Non-pigmented ciliary epithelial cell (primary cell): ENCODE measurements around the gene SNX15.
A peak's percentile ranks its signal among the peaks of the same experiment; 100 is the strongest.
"Not testable (repeated sequence)": the region's sequence is repeated elsewhere in the genome, so short reads cannot be mapped to it uniquely, and the experiment has no call there.

Experiments
- DNase-seq: peaks from one replicate; pipeline ENCODE4 v3.0.0-alpha.2; 2010; ENCODE audit warnings: low read depth

The SNX15 gene, protein sequence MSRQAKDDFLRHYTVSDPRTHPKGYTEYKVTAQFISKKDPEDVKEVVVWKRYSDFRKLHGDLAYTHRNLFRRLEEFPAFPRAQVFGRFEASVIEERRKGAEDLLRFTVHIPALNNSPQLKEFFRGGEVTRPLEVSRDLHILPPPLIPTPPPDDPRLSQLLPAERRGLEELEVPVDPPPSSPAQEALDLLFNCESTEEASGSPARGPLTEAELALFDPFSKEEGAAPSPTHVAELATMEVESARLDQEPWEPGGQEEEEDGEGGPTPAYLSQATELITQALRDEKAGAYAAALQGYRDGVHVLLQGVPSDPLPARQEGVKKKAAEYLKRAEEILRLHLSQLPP

DNA sequence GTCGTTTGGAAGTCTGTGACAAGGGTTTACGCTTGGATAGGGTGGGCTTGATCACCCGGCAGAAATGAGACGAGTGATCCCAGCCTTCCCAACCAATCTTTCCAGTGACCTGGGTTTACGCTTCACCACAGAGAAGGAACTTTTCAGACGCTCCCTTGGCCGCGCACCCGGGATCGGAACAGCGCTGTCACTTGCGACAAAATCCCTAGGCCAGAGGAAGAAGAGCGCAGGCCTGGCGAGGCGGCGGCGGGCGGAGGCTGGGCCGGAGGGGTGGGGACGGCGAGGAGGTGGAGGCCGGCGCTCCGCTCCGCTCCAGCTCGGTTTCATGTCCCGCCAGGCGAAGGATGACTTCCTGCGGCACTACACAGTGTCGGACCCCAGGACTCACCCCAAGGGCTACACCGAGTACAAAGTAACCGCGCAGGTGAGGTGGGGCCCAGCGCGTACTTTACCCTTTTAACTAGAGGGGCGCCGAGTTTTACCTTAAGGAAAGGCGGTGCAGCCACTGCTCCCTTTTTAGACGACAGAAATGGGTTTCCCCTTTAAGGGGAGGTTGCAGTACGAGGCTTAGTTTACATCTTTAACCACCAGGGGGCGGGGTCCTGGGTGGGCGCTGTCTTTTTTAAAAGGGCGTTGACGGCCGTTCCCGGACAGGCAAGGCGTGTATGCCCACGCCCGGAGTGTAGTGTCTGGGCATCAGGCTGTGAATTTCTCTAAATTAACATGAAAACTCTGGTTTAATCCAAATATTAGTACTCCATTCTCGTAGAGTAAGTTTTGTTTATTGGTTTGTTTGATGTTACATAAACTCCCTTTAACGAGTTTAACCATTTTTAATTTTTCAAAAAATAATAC lies at the start of gene SNX15:
SNX15 (plus strand) TSS at position 227 of the 855 bp plus-strand sequence; CDS start at position 326, 99 bp downstream.
- DNase-seq = peak; percentile 76

DNA sequence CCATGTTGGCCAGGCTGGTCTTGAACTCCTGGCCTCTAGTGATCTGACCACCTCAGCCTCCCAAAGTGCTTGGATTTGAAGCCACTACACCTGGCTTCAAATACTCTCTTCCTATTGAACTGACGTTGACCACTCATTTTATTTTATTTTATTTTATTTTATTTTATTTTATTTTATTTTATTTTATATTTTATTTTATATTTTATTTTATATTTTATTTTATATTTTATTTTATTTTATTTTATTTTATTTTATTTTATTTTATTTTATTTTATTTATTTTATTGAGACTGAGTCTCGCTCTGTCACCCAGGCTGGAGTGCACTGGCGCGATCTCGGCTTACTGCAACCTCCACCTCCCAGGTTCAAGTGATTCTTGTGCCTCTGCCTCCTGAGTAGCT lies 43.9 kb upstream of the SNX15 start:
- DNase-seq = not testable (repeated sequence)

DNA sequence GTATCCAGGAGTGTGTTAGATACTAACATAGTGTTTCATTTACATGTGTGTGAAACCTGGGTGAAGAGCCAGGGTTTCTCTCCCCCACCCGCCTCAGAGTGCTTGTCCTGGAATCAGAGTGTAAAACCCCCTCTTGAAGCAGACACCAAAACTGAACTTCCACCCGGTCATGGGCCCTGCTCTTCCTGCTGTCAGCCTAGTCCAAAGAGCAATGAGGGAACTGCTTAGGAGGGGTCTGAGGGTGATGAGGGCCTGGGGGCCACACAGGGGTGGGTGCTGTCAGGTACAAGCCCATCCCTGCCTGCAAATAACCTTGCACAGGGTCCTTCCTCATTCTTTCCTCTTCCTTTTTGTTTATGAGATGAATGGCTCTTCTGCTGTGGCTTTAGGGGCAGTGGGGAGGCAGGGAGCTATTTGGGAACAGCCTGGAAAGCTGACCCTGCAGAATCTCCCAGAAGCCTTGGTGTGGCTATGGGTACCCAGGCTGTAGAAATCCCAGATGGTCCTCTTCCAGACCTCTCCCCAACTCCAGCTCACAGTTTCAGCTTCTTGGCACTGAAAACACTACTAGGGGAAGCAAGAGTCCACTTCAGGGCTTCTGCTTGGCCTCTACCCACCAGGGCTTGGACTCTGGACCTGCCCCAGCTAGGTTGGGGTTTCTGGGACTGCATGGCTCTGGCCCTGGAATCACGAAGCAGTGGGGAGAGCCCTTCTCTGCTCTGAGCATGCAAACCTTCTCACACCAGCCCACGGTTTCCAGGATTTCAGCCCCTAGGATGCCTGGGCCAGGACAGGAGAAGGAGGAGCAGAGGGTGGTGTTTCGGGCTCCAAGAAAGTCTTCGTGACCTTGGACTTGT lies 39.0 kb upstream of the SNX15 start:
- DNase-seq = no peak

DNA sequence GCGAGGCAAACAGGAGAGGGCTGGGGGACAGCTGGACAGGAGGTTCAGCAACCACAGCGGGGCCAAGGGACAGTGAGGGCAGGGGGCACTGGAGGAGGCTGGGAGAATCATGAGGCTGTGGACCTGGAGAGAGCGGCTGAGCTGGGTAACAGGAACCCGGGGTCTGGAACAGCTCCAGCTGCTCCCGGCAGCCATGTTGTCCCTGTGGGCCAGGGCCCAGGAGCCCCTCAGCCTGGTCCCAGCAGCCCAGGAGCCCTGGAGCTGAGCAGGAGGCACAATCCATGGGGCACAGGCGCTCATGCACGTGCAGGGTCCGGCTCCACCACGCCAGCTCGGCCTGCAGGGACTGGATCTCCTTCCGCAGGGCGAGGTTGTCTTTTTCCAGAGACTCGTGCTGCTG lies 37.8 kb upstream of the SNX15 start:
- no peak for DNase-seq

DNA sequence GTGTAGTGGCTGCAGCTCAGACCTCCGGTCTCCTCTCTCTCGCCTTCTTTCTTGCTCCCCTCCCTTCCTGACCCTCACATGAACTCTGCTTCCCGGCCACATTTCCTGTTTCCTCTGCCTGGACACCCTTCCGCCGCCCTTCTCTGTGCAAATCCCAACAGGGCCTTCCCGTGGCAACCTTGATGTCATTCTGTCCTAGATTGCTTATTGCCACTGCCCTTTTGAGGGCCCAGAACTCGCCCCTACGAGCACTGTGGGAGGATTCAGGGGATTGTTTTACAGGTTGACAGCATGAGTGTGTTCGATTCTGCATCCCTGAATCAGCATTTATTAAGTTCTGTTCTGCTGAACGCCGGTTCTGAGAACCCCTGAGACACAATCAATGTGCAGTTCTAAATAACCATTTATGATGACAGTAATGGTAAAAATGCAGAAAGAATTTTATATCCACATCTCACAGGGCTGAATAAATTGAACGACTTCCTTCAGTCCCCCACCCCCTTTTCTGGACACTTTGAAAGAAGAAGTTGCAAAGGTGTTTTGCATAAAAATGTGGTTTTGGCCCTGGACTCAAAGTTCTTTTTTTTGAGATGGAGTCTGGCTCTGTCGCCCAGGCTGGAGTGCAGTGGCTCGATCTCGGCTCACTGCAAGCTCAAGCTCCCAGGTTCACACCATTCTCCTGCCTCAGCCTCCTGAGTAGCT lies 36.9 kb upstream of the SNX15 start:
- no peak for DNase-seq

DNA sequence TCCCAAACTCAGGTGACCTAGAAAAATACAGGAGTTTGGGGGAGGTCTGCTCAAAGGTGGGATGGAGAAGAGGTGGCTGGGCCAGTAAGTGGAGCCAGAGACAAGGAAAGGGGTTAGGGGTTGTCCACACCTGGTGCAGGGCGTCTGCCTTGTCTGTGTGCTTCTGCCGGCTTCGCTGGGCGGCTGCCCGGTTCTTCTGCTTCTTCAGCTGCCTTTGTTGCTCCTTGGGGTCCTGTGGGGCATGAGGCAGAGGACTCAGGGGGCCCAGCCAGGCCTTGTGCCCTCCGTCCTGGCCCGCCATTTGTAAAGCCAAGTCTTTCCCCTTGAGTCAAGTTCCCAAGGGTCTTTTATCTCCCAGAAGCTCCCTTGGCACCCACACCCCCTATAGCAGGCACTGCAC lies 32.9 kb upstream of the SNX15 start:
- no peak for DNase-seq

DNA sequence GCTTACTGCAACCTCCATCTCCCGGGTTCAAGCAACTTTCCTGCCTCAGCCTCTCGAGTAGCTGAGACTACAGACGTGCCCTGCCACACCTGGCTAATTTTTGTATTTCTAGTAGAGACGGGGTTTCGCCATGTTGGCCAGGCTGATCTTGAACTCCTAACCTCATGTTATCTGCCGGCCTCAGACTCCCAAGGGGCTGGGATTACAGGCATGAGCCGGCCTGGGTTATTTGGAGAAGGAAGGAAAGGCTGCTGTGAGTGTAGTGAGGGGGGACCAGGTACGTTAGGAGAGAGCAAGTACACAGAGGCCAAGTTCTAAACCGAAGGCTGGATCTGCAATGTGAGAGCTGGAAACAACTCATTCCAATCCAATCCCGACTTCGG lies 30.9 kb upstream of the SNX15 start:
- no peak for DNase-seq

DNA sequence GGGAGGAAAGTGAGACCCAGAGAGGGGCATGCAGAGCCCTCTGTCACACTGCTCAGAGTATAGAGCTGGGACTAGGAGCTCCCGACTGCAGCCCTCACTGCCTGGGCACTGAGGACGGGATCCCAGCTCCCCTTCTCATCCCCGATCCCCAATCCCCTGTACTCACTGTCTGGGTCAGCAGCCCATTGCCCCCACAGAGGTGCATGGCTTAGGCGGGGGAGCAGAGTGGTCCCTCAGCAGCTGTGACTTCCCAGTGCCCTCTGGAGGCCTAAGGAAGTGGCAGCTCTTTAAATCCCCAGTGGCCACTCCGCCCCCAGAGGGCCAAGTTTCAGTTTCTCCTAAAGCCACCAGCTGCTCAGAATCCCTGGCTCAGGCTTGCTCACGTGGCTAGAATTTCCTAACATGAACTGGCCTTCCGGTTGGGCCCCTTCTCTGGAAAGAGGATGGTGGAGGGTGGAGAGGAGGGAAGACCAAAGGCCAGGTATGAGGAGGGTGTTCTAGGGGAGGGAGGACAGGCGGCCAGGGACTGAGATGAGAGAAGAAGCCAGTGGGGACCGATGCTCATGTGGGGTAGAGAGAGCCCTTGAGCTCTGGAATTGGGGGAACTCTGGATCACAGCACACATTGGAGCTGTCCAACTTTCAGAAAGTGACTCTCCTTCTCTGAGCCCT lies 30.4 kb upstream of the SNX15 start, which contains the start of gene BATF2:
BATF2 (minus strand) TSS at position 262 of the 671 bp plus-strand sequence; CDS start at position 205, 57 bp downstream.
- no peak for DNase-seq

DNA sequence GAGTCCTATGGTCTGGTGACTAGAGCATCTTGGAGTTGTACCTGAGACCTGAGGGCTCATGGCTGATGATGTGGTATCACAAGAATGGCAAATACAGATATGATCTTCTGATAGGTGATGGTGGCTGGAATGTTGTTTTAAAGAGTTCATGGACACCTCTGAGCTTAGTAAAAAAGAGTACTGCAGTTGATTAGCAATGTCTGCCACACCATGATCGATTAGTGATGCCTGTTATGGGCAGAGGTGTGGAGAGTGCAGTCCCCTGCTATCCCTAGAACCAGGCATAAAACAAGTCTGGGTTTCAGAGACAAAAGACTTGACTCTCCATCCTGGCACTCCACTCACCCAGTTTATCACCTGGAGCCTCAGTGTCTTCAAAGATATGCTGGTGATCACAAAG lies 29.1 kb upstream of the SNX15 start:
- no peak for DNase-seq

DNA sequence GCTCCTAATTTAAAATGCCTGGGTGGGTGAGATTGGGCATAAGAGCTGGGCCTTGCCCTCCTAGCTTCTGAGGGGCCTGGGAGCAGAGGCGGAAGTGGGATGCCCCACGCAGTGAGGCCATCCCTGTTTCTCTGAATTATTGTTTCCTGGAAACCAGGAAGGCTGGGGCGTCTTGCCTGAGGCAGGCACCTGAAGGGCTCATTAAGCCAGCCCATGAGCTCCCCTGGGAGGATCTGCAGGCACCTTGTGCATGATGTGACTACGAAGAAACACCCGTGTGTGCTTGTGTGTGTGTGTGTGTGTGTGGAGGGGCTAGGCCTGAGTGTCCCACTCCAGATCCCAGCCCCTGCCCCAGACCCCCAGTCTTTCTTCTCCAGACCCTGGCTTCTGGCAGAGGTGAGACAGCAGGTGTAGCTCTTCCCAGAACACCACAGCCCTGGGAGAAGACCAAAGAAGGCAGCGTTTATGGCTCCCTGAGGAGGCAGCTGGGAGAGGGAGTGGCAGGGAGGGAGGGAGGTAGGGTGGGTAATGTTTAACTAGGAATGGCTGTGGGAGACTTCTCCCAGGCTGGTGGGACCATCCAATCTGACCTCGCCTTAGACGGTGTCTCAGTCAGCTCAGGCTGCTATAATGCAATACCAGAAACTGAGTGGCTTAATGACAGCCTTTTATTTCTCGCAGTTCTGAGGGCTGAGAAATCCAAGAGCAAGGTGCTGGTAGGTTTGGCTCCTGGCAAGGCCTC lies 28.4 kb upstream of the SNX15 start:
- no peak for DNase-seq

DNA sequence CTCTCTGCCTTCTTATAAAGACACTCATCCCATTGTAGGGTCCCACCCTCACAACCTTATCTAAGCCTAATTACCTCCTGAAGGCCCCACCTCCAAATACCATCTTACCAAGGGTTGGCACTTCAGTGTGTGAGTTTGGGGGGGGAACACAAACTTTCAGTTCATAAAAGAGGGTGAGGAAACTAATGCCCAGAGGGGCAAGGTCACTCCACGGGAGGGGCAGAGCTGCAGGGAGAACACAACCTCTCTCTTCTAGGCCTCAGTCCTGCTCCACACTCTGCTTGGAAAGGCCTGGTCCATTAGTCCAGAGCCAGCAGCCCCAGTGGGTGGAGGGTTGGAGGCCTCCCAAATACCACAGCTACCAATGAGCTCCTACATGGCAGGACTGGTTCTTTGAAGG lies 27.8 kb upstream of the SNX15 start:
- DNase-seq = no peak

DNA sequence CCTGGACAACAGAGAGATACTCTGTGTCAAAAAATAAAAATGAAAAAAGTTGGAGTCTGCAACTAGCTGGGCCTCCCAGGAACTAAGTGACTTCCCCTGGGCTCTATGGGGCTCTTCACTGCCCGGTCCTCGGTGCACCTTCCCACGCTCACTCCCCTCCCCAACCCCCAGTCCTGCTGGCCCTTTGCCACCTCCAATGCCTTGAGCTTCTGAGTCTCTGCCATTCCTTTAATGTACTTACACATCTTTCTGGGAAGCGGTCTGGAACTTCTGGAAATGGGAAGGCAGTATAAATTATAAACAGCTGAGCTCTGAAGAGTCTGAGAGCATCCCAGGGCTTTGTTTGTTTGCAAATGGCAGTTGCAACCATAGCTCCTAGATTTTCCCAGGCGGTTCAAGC lies 24.5 kb upstream of the SNX15 start:
- DNase-seq = no peak

DNA sequence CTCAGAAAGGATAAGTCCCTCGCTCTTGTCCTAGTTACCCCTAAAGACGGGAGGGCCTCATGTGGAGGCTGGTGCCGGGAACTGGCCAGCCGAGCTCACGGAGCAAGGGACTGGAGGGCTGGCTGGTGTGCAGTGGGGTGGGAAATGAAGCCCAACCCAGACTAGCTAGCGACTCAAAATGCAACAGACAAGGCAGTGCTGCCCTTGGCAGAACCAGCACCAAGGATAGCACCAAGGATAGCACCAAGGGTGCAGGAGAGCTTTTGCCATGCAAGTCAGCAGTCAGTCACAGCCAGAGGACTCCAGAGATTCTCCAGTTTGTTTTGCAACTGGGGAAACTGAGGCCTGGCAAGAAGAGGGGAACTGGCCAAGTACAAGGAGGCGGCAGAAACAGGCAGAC lies 24.0 kb upstream of the SNX15 start:
- DNase-seq = no peak

DNA sequence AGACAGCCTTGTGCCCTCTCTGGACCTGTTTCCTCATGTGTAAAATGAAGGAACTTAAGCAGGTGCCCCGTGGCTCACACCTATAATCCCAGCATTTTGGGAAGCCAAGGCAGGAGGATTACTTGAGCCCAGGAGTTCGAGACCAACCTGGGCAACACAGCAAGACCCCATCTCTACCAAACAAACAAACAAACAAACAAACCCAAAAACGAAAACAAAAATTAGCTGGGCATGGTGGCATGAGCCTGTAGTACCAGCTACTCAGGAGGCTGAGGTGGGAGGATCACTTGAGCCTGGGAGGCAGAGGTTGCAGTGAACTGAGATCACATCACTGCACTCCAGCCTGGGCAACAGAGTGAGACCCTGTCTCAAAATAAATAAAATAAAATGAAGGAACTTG lies 23.3 kb upstream of the SNX15 start:
- not testable (repeated sequence) for DNase-seq

DNA sequence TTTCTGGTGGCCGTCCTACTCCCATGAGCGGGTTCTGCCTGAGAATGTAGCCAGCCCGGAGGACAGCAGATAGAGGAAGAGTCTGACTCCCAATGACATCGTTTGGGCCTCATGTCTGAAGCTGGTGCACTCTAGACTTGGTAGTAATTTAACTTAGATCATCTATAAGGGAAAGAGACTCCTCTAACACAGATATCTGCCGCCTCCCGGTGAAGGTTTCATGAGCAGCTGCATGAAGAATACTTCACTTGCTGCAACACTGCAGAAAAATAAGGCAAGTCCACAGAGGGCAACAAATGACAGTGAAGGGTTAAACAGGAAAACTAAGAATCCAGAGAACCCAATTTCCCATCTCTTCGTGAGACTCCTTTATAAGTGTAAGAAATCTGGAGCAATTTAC lies 19.2 kb upstream of the SNX15 start:
- no peak for DNase-seq

DNA sequence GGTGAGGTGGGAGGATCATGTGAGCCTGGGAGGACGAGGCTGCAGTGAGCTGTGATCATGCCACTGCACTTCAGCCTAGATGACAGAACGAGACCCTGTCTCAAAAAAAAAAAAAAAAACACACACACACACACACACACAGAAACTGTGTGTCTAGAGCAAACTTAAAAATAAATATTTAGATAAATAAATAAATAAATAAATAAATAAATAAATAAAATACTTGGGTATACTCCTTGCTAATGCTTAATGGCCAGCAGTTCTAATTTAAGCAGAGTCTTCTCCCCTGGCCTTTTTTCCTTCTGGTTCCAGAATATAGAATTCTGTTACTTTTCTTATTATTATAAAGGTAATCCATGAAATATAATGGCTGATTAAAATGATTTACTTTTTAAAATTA lies 18.4 kb upstream of the SNX15 start:
- no peak for DNase-seq

DNA sequence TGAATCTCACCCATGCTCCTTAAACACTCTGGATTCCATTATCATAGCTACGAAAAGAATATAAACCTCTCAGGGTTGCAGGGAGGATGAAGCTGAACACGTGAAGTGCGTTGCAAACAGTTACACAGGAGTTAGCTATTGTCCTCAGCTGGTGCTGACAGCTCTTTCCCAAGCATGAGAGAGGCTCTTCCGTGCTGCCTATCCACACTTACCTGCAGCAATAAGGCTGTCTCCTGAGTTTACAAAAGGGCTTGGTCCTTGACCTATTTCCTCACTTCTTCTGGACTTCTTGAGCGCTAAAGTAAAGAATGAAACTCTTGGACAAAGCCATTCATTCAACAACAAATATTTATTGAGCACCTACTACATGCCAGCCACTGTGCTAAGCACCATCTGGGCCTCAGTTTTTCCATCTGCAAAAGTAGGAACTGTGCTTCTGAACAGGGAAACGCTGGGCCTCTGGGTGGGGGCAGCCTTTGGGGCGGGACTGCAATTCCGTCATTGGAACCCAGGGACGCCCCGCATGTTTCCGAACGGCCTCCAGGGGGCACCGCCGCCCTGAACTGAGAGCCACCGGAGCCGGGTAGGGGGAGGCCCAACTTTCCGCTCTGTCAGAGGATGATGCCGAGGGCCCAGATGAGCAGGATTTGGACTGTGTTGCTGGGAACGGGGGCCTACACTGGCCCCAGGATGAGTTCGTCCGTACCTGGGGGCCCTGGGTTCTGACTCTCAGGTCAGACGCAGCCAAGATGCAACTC lies 13.9 kb upstream of the SNX15 start:
- DNase-seq = no peak

DNA sequence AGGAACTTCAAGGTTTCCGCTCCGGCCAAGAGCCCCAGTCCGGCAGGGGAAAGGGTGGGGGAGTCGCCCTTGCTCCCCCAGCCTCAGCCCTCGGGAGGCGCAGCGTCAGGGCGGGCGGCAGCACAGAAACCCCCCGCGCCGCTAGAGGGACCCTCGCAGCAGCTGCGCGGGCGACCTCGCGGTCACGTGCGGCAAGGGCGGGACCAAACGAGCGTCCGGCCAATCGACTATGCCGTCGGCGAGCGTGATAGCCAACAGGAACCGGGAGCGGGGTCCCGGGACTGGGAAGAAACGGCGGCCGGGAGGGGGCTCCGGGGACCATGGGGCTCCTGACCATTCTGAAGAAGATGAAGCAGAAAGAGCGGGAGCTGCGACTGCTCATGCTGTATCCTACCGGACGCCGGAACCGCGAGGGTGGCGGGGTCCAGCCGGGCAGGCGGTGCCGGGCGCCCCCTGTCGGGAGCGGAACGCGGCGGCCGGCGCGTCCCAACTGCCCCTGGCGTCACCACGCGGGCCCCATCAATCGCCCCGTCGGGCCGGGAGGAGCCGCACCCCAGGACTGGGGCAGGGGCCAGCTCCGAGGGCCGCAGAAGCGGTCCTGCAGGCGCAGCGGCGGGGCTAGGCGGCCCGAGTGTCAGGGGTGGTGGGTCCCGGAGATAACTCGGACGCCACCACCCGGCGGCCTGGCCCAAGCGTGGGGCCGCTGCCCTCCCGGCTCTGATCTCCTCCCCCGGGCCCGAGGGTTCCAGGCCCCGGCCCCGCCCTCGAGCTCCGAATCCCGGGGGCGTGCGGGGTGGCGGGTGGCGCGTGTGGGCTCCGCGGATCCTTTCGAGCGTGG lies 13.1 kb upstream of the SNX15 start, which contains the start of gene ARL2:
ARL2 (plus strand) TSS at position 273 of the 838 bp plus-strand sequence; CDS start at position 321, 48 bp downstream.
- no peak for DNase-seq
